ENCODE data around the gene KCNQ4.

KCNQ4 gene

DNA sequence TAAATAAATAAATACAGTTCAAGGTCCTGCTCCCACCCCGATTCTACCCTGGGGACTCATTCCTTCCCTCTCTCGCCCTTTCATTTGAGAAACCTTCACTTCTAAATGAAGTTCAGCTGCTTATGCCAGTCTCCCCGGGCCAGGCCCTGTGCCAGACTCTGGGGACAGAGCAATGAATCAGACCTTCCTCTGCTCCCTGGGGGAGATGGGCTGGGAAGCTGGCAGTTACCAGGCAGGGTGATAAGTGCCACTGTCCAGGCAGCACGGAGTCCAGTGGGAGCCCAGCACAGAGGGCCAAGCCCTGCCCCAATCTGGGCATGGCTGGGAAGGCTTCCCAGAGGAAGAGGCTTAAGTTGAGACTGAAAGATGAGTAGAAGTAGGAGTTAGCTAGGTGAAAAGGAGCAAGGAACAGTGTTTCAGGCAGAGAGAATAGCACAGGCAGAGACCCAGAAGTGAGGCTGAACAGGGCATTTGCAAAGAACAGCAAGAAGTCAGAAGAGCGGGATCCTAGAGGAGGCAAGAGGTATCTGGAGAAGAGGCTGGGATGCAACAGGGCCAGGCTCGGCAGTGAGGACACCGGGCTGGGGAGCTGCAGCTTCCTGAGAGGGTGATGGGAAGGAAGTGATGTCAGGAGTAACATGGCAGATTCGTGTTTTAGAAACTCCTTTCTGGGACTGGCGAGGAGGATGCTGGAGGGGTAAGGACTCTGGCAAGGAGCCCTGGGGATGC is 13.5 kb downstream of the KCNQ4 start:
- no peak for DNase-seq

DNA sequence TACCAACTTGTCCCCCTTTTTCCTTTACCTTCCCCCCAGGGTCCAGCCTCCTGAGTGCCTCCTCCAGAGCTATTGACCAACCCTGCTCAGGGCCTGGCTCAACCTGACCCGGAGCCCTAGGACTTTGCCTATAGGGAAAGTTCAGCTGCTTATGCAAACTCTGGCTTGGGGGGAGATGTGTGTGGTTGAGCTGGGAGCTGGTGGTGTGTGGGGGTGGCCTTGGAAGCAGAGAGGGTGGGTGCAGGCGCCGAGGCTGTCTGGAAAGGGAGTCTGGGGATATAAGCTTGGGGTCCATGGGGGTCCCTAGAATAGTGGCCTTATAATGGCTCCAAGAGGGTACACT is 14.1 kb downstream of the KCNQ4 start:
- DNase-seq, result no peak

DNA sequence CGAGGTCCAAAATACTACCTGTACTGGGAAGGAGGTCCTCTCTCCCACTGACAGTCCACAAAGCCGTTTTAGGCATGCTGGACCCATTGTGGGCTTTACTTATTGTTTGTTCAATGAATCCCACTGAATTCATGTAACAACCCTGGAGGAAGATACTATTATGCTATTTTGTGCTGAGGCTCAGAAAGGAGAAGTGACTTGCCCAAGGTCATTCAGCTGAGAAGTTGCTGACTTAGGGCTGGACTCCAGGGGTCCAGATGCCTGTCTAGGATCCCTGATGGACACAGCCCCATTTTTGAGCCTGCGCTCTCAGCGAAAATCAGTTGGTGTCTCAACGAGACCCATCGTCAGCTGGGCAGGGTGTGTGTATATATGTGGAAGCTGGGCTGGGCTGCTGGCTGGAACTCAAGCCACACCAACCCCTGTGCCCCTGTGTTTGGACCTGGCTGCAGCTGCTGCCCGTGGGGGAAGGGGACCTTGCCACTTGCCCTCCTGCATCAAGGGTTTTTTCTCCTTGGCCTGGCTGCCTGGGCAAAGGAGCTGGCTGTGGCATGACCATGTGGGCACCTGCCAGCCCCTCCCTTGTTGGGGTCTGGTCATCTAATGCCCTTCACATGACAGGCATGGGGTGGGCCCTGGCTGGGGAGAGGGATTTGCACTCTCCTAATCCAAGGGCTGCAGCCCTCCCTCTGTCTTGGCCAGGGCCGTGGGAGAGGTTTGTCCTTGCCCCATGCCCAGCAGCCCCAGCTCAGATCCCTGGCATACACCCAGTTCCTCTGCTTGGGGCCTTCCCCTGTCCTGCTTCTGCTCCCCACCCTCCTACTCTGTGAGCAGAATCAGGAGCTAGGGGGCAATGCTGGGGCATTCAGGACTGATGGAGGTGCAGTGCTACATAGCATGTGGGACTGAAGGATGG is 15.0 kb downstream of the KCNQ4 start:
- no peak for DNase-seq

DNA sequence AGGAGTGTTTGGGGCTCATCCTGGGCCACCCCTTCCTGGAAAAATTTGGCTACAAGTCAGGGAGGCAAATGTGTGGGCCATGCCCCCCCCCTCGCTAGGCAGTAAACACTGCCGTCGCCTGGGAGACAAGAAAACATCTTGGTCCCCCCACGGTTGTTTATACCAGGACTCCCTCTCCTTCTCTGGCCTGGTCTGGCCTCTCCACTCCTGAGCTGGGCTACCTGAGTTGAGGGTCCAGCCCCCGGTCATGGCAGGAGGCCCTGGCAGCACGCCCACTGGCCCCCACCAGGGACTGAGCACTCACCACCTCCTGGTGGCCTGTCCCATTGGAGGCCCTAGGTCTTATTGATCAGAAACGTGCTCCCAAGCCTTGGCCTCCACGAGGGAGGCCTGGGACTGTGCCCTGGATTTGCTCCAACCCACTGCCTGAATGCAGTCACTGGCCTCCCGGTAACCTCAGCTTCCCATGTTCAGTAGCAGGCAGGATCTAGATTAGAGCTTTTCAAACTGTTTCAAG is 15.8 kb downstream of the KCNQ4 start:
- no peak for DNase-seq

DNA sequence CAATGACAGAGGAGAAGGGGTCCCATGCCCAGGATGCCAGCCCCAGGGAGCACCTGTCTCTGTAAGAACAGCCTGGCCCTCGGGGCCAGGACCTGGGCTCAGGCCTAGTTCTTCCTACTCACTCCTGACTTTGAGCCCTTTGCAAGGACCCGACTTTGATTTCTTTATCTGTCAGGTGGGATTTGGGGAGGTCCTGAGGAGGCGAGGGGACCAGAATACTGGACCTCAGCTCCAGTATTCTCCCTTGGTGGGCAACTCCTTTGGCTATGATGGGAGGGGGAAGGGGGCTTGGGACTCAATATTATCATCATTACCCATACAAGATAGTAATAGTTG is 18.1 kb downstream of the KCNQ4 start:
- no peak for DNase-seq

DNA sequence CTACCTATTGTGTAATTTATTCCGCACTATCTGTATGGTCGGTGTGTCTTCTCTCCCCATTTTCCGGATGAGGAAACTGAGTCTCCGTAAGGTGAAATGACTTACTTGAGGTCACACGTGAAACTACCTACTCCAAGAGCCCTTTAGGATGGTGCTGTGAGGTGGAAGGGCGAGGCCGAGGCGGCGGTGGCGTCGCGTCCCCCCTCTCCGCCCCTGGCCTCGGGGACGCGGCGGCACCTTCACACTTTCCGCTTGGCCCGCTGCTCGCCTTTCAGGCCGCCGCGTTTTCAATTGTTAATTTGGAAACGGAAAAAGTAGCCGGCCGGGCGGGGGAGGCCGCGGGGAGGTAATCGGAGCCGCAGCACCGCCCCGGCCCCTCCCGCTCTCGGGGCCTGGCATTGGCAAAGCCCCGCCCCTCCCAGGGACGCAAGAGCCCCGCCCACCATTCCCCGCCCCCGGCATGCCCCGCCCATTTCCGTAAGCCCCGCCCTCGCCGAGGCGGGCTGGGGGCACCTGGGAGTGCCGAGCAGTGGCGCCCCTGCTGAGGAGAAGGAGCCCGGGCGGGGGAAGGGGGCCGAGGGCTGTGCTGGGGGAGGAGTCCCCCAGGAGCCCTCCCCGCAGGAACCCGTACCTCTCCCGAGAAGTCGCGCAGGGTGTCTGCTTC is 18.6 kb downstream of the KCNQ4 start:
- peak; percentile 86 for DNase-seq

DNA sequence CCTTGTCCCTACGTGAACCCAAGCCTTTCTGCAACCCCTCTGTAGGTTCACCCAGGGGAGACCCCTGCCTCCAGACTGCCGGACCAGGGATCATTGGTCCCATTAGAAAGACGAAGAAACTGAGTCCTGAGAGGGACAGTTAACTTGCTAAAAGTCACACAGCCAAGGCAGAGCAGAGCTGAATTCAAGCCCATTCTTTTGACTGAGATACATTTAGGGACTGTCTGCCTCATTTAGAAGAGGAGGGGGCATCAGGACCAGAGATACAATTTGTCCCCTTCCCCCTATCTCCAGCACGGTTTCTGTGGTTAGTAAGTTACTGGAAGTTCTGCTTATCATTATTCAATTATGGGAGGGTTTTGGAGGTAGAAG is 19.1 kb downstream of the KCNQ4 start:
- no peak for DNase-seq

DNA sequence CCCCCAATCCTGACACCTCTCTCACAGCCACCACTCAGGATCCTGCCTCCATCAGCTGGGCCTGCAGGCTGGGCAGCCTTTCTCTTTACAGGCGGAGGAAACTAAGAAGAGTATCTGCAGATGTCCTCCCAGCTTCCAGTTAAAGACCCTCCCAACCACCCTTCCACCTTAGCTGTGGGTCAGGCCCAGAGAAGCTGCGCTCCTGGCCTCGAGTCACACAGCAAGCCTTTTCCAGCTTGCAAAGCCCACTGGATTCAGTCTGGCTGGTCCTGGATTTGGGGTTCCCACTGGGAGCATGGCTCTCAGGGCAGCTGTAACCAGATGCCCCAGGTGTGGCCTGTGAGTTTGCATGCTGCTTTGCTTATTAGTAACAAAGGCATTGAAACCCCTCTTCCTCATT is 19.9 kb downstream of the KCNQ4 start:
- DNase-seq, result no peak

DNA sequence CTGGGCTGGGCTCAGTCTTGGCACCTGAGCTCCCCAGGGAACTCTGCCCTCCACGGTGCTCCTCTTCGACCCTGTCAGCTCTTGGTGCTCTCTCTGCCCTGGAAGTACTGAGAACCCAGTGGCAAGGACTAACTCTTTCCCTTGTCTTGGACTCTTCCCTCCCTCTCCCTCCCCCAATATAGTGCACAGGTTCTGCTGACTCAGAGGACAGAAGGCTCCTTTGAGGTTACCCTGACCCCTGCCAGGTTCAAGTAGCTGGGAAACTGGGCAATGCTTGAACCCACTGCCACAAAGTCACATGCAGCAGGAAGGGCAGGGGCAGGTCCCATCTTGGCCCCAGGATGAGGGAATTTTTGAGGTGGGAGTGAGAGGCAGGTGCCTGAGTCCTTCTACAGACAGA is 20.3 kb downstream of the KCNQ4 start:
- no peak for DNase-seq

DNA sequence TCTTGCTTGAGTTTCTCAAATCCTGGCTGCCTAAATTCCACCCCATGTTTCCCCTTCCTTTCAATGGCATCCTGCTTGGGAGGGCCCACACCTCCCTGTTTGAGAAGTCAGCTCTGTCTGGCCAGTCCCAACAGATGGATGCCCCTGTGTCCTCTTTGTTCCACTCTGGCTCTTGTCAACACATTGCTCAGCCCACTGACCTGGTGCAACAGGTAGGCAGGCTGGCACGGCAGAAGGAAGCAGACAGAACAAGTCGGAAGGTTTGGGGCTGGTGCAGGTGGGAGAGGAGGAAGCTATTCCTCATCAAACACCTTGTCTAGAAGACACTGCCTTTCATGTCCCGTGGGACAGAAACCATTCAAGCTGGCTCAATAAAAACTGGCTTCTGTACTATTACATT is 22.7 kb downstream of the KCNQ4 start:
- no peak for DNase-seq

DNA sequence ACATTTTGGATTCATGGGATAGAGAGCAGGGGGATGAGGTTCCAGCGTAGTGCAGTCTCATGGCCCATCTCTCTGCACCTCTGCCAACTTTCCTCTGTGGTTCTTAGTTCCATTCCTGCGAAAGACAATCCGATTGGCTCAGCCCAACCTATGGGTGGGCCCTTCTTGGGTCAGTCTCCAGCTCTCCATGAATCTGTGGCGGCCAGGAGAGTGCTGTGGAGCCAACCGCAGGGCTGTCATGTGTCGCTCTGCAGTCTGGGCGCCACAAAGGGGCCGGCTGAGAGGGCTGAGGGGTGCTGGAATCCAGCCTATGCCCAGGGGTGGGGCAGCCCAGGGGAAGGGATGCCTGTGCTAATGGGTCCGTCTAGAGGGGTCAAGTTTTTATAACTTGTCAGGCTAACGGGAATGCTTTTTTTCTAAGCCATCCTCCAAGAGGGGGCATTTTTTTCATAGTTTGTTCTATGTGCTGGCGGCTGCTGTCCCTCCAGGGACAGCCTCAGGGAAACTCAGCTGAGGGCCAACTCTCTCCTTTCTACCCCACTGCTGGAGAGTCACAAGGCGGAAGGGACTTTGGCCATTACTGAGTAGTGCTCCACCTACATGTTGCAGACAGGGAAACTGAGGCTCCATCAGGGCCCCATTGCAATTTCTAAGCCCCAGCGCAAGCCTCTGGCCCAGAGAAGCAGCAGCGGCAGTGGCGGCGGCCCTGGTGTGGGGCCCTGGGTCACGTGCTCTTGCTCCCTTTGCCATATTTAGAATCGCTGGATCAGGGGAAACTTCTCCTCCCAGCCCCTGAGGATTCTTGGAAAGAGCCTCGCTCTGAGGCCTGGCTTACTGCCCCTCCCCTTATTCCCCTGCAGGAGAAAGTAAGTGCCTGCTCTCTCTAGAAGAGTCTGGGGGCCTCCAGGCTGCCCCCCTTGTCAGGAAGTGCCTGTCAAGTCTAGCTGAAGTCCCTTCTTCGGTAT is 23.4 kb downstream of the KCNQ4 start:
- no peak for DNase-seq

DNA sequence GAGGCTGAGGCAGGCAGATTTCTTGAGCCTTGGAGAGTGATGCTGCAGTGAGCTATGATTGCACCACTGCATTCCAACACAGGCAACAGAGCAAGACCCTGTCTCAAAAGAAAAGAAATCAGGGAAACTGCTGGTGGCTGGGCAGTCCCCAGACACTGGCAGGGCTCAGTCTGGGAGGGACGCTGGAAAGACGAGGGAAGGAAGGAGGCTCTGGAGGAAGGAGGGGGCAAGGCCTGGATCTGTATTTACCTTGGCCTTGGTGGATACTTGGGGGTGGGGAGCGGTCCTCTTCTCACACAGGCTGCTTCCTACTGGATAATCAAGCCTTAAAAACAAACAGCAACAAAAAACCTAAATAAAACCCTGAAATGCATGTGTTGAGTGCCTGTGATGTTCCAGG is 24.4 kb downstream of the KCNQ4 start:
- no peak for DNase-seq

DNA sequence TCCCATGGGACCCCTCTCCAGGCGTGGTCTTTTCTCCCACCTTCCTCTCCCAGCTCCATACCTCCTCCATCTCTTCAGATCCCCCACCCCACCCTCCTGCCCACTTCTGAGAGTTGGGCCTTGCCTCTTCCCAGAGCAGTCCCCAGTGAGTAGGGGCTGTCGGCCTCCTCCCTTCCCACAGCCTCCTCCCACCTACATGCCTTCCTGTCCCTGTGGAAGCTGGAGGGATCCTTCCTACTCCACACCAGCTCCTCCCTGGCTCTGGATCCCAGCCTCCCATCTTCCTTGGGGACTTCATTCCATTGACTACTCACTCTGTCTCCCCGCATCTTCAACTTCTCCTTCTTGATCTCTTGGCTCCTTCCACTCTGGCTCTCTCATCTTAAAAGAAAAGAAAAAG is 24.9 kb downstream of the KCNQ4 start:
- DNase-seq, result no peak

DNA sequence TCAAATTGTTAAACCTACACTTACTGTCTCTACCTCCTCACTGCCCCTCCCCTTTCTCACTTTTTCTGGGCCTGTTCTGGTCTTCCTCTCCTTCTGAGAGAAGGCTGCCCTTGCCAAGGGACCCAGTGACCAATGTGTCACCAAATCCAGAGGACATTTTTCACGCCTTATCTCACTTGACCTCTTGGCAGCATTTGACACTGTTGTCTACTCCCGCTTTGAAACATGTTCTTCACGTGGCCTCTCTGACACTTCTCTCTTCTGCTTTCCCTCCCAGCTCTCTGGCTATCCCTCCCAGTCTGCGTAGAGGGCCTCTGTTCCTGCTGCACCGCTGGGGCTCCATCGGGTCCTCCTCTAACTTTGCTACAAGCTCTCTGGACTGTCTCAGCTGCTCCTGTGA is 25.3 kb downstream of the KCNQ4 start:
- DNase-seq, result no peak

DNA sequence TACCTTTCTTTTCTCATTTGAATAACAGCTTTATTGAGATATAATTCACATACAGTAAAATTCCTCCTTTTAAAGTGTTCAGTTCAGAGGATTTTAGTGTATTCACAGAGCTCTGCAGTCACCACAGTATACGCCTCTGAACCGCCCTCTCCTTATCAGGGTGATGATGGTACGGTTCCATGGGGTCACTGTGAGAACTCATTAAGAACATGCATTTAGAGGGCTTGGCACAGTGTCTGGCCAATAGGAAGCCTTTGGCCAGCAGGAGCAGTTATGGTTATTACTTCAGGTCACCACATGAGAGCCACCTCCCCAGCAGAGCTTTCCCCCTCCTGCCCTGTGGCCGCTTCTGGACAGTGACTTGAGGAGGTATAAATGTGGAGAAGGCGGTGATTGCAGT is 27.3 kb downstream of the KCNQ4 start:
- no peak for DNase-seq

DNA sequence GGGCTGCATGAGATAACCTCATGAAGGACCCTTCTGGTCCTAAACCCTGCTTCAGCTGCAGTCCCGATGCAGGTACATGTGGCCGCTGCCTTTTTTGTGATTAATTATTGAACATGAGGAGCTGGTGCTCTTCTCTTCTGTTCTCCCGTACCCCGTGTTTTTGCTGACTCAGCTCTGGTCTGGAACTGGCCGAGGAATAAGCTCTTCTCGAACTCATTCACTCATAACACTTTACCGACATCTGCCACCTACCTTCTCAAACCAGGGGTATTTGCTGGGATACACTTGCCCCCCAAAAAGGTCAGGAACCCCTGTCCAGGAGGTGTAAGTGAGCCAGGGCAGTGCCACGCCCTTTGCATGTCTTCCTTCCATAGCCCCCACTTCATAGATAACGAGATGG is 31.8 kb downstream of the KCNQ4 start:
- DNase-seq, result no peak

DNA sequence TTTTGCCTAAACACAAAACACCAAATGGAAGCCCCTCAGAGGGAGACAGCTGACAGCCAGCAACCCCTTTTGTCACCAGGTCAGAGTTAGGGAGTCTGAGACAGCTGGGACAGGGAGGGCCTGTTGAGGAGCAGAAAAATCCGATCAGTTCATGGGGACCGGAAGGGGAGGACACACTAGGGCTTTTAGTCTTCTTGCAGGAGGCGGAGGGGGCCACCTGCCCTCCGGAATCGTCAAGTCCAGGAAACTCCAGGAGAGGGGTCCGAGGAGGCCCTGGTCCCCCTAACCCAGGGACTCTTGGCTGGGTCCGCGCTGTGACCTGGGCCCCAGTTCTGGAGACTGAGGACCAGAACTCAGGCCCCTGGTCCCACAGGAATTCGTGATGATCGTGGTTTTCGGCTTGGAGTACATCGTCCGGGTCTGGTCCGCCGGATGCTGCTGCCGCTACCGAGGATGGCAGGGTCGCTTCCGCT is 34.2 kb downstream of the KCNQ4 start:
- no peak for DNase-seq

DNA sequence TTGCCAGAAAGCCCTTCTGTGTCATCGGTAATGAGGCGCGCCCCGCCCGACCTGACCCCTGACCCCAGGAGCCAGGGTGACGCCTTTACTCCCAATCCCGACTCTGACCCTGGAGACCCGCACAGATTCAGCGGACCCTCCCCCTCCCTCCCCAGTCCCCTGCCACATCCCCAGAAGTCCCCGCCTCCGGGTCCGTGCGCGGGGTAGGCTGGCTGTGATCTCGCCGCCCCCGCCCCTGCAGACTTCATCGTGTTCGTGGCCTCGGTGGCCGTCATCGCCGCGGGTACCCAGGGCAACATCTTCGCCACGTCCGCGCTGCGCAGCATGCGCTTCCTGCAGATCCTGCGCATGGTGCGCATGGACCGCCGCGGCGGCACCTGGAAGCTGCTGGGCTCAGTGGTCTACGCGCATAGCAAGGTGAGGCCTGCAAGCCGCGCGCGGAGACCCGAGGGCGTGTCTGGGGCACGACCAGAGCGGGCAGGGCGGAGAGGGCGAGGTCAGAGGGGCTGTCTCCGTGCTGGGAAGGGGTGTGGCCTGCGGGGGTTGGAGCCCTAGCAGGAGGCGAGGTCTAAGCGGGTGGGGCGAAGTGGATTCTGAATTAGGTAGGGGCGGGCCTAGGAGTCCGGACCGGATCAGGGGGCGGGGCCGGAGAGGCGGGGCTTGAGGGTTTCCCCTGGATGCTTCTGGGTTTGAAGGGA is 34.8 kb downstream of the KCNQ4 start:
- DNase-seq, result peak; percentile 89

DNA sequence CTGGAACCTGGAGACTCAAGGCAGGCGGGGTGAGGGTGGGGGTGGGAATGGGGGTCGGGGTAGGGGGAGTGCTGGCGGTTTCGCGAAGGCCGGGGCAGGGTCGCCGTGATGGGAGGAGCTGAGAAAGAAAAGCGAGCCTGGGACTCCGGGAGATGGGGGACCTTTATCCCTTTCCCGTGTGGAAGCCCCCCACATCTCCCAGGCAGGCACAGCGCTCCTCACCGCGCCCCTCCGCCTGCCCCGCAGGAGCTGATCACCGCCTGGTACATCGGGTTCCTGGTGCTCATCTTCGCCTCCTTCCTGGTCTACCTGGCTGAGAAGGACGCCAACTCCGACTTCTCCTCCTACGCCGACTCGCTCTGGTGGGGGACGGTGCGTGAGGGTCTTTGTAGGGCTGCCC is 35.5 kb downstream of the KCNQ4 start:
- no peak for DNase-seq

DNA sequence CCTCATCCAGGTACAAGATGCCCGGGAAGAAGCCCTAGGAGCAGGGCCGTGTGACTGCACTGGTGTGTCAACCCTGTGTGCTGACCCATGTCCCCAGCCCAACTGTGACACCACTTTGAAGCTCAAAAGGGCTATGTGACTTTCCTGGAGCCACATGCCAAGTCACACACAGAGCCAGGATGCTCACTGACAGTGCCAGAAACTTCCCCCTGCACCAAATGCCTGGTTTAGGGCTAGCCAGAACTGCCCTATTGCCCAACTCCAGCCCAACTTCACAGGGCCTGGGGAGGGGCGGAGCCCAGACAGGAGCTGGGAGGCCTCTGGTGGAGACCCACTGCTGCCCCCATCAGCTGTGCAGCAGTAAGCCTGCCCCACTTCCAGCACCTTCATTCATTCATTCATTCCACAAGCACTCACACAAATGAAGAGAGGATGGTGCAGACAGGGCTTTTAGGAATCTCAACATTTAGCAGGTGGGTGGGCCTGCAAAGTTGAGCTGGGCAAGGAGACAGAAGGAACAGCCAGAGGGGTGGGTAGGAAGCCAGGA is 36.7 kb downstream of the KCNQ4 start:
- no peak for DNase-seq

DNA sequence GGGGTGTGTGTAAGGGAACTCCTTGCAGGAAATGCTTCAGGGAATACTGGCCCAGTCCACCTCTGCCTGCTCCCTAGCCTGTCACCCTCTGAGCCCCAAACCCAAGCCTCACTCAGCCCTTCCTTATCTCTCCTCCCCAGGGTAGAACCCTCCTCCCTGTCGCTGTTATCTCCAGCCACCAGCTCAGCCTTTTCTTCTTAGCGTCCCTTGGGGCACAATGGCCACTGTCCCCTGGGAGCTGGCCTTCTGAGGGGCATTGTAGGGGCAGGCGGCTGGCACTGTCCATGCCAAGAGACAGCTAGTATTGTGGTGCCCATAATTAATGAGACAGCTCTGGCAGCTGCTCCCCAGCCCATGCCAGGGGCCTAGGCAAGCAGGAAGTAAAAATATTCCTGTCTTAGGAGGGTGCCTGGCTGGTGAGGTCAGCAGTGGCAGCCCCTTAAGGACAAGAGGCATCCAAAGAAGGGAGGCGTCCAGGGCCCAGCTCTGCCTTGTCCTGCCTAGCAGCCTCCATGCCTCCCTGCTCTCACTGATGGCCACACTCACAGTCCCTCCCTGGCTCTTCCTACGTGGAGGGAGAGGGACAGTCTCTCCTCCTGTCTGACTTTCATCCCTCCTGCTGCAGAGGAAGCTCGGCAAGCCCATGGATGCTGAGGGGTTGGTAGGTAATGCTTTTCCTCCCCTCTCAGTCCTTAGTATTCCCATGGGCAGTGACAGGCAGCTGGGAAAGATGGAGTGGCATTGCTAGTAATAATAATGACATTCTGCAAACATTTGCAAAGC is 37.5 kb downstream of the KCNQ4 start:
- peak; percentile 80 for DNase-seq

Measured in DMS153 (cell line).